ENCODE results near the gene SNX3.

SNX3 gene

GRCh38 chr6:108170332-108171290 lies 90.2 kb downstream of the SNX3 start:
- DNase-seq, result no peak

GRCh38 chr6:108169464-108170331 lies 91.1 kb downstream of the SNX3 start:
- no peak for DNase-seq

- no peak for DNase-seq
Measured at GRCh38 chr6:108168501-108169463, 92.1 kb downstream of the SNX3 start.

- no peak for DNase-seq
Measured at GRCh38 chr6:108168090-108168463, 92.8 kb downstream of the SNX3 start.

- DNase-seq, result no peak
Measured at GRCh38 chr6:108167449-108168089, 93.3 kb downstream of the SNX3 start.

GRCh38 chr6:108166664-108167448 lies 94.0 kb downstream of the SNX3 start:
- DNase-seq, result no peak

GRCh38 chr6:108165714-108166663 lies 94.9 kb downstream of the SNX3 start, which contains the start of gene NR2E1:
TSS of gene NR2E1 (plus strand) at chr6:108166022. CDS start at chr6:108166766, 744 bp downstream.
- no peak for DNase-seq

GRCh38 chr6:108164815-108165706 lies 95.8 kb downstream of the SNX3 start:
- DNase-seq, result no peak

- DNase-seq, result no peak
Measured at GRCh38 chr6:108164543-108164814, 96.4 kb downstream of the SNX3 start.

GRCh38 chr6:108163644-108164542 lies 96.9 kb downstream of the SNX3 start:
- no peak for DNase-seq

GRCh38 chr6:108163267-108163643 lies 97.6 kb downstream of the SNX3 start:
- DNase-seq, result no peak

- no peak for DNase-seq
Measured at GRCh38 chr6:108161724-108162282, 99.0 kb downstream of the SNX3 start.

Measured in HCEC 1CT (cell line).